HG03439 (cell line): ENCODE results near the gene RPS5.
"Not testable (repeated sequence)": the region's sequence is repeated elsewhere in the genome, so short reads cannot be mapped to it uniquely, and the experiment has no call there.

Experiments
- ATAC-seq: cut with Tn5 transposase; IDR thresholded peaks from one replicate; pipeline ENCODE4 v1.9.1; 2021; ENCODE audit warnings: mild to moderate bottlenecking, moderate library complexity; ENCODE audit not compliant: unreplicated experiment

The RPS5 gene

GRCh38 chr19:58386576-58387337 is at the start of gene RPS5:
Gene RPS5, plus strand, starts transcription at chr19:58387269. Its CDS starts 869 bp downstream, at chr19:58388138.
- peak; percentile 80 for ATAC-seq

GRCh38 chr19:58338336-58338735 is 48.7 kb upstream of the RPS5 start:
- ATAC-seq: no peak

GRCh38 chr19:58338825-58339558 is 48.1 kb upstream of the RPS5 start:
- no peak for ATAC-seq

GRCh38 chr19:58345558-58345957 is 41.5 kb upstream of the RPS5 start:
- no peak for ATAC-seq

- peak; percentile 75 for ATAC-seq
Observed at GRCh38 chr19:58346961-58347929, 39.8 kb upstream of the RPS5 start.

GRCh38 chr19:58348080-58348479 is 39.0 kb upstream of the RPS5 start:
- ATAC-seq: not testable (repeated sequence)

GRCh38 chr19:58349590-58349989 is 37.5 kb upstream of the RPS5 start:
- ATAC-seq: no peak

- no peak for ATAC-seq
Observed at GRCh38 chr19:58350001-58350861, 36.8 kb upstream of the RPS5 start.

- ATAC-seq: no peak
Observed at GRCh38 chr19:58350871-58351557, 36.1 kb upstream of the RPS5 start.

- no peak for ATAC-seq
Observed at GRCh38 chr19:58351558-58351878, 35.6 kb upstream of the RPS5 start.

GRCh38 chr19:58351990-58352755 is 34.9 kb upstream of the RPS5 start:
- ATAC-seq: no peak

- ATAC-seq: no peak
Observed at GRCh38 chr19:58352760-58353671, 34.1 kb upstream of the RPS5 start, which contains the start of gene A1BG. Gene A1BG, minus strand, starts transcription at chr19:58353492. Its CDS starts 55 bp downstream, at chr19:58353437.

GRCh38 chr19:58353717-58354477 is 33.2 kb upstream of the RPS5 start:
- no peak for ATAC-seq

- ATAC-seq: no peak
Observed at GRCh38 chr19:58354478-58355030, 32.5 kb upstream of the RPS5 start.

- ATAC-seq: no peak
Observed at GRCh38 chr19:58355215-58355796, 31.8 kb upstream of the RPS5 start.
